ENCODE data around the gene SMIM33.

GRCh38 chr5:139461698-139462097, 9.1 kb upstream of the SMIM33 start:
- no peak for TF ChIP-seq REST (IDR thresholded peaks at IDR 0.05; ENCODE audit: insufficient read depth in 1 of 2, low read depth in 2 of 2, low read length in 2 of 2)
- TF ChIP-seq POLR2AphosphoS5 (IDR thresholded peaks at IDR 0.05; ENCODE audit: low read depth, low read length), result no peak
- no peak for TF ChIP-seq TAF1 (IDR thresholded peaks at IDR 0.05; ENCODE audit: borderline replicate concordance, insufficient read depth, low read length)
- TF ChIP-seq SIN3A (IDR thresholded peaks at IDR 0.05; ENCODE audit: borderline replicate concordance, insufficient read depth, low read length), result no peak
- TF ChIP-seq FOXP2 (optimal IDR thresholded peaks at IDR 0.05; ENCODE audit: borderline replicate concordance, extremely low read depth, extremely low read length, insufficient read depth), result no peak
